Measurements from ENCODE around the gene FBLN1.

DNA sequence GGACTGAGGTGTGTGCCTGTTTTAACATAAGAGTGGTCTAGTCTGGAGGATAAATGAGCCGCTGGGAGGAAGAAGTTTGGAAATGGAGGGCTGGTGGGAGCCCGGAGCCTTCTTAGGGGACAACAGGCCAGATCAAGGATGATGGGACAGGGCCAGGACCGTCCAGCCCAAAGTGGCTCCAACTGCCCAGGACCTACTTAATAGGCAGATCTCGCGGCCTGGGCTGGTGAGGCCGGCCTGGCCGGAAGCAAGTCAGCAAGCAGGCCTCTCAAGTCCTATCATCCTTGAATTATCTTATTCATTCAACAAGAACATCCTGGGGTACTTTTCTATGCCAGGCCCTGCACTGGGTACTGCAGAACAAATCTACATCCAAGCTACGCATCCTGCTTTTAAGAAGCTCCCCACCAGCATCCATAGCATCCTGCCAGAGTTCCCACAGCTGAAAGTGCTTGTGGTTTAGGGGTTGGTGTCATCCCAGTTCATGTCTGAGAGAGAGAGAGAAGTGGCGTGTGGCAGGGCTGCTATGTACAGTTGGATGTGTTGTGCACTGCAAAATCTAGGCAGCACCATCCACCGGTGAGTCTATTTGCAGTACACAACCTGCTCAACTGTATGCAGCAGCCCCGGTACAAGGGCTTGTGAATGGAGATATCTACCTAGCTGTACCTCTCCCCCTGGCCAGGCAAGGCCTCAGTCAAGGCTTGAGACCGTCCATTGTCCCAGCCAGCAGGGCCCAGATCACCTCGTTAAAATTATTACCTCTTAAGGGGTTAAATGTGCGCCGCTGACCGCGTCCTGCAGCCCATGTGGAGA, 82.1 kb downstream of the FBLN1 start:
- TF ChIP-seq FOS (IDR thresholded peaks at IDR 0.05; ENCODE audit: borderline replicate concordance, insufficient read depth, low read length) (no peak), POLR2AphosphoS5 (IDR thresholded peaks at IDR 0.05; ENCODE audit: insufficient read depth, low read depth, low read length) (no peak), CTCF (IDR thresholded peaks at IDR 0.05; ENCODE audit: extremely low read depth in 1 of 2, insufficient read depth in 1 of 2, low read depth in 1 of 2, low read length in 2 of 2) (no peak), MAX (IDR thresholded peaks at IDR 0.05; ENCODE audit: insufficient read depth, insufficient read length) (no peak), POLR2A (IDR thresholded peaks at IDR 0.05; ENCODE audit: low read depth, low read length) (no peak), EZH2 (IDR thresholded peaks at IDR 0.05; ENCODE audit: borderline replicate concordance, low read depth, low read length, severe bottlenecking) (no peak), MYC (IDR thresholded peaks at IDR 0.05; ENCODE audit: low read depth, low read length) (no peak), JUN (IDR thresholded peaks at IDR 0.05; ENCODE audit: borderline replicate concordance, insufficient read depth, insufficient read length, low read depth) (no peak), GATA2 (IDR thresholded peaks at IDR 0.05; ENCODE audit: insufficient read depth, insufficient read length, low read depth, low read length) (no peak)

Measured in endothelial cell of umbilical vein (primary cell).